ENCODE results near the gene MAPKAPK2.
"Not testable (repeated sequence)": the region's sequence is repeated elsewhere in the genome, so short reads cannot be mapped to it uniquely, and the experiment has no call there.

The MAPKAPK2 gene

GRCh38 chr1:206778031-206778430 lies 93.3 kb downstream of the MAPKAPK2 start:
- DNase-seq (ENCODE audit: low read depth) = no peak

- DNase-seq (ENCODE audit: low read depth) = not testable (repeated sequence)
Observed at GRCh38 chr1:206778911-206779310, 94.2 kb downstream of the MAPKAPK2 start.

DNA sequence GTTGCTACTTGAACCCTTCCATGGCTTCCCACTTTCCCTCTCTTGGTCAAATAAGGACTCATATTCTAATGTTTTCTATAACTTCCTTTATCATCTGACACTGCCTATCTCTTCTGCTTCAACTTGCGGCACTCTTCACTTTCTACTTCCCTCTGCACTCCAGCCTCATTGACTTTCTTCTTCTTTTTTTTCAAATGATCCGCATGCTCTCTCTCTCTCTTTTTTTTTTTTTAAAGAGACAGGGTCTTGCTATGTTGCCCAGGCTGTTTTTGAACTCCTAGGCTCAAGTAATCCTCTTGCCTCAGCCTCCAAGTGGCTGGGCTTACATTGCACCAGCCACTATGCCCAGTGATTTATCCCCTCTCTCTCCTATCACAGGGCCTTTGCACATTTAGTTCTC lies 94.9 kb downstream of the MAPKAPK2 start:
- no peak for DNase-seq (ENCODE audit: low read depth)

DNA sequence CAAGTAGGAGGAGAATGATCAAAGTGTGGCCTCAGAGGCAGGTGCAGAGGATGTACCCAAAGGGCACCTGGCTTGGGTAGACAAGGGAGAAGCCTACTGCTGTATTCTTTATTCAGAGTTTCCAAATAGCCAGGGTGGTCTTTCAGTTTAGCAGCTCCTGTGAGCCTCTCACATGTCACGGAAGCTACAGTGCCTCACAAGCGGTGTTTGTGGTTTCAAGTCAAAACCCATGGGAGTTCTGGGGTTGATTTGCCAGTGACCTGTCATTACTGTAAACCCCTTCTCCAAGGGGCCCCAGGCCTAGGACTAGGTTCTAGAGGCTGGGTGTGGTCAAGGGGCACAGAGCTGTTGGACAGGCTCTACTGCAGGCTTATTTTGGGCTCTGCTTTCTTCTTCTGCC lies 97.7 kb downstream of the MAPKAPK2 start:
- no peak for DNase-seq (ENCODE audit: low read depth)

DNA sequence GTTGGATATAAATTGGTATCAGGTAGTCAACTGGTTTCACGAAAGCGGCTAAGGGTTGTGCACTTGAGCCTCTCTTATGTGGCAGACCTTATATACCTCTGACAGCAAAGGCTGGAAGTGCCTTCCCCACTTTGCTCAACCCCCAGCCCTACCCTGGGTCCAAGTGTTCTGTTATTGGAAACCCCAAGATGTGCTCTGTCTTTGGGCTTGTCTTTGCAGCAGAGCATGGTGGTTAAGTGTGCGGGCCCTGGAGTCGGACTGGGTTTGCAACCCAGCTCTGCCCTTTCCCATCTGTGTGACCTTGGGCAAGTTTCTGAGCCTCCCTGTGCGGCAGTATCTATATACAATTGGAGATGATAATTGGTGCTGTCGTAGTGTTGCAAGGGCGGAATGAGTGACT lies 98.8 kb downstream of the MAPKAPK2 start:
- DNase-seq (ENCODE audit: low read depth) = no peak
